Activated CD4-positive, alpha-beta T cell treated with anti-CD3 and anti-CD28 coated beads for 24 hours (primary cell): ENCODE measurements around the gene HEATR1.
"Not testable (repeated sequence)": the region's sequence is repeated elsewhere in the genome, so short reads cannot be mapped to it uniquely, and the experiment has no call there.

Source experiments
- DNase-seq, 2 donors: peaks; one replicate each; pipeline ENCODE4 v3.0.0-alpha.2; 2020; ENCODE audit warnings: low read depth in 2 of 2

Gene HEATR1

DNA sequence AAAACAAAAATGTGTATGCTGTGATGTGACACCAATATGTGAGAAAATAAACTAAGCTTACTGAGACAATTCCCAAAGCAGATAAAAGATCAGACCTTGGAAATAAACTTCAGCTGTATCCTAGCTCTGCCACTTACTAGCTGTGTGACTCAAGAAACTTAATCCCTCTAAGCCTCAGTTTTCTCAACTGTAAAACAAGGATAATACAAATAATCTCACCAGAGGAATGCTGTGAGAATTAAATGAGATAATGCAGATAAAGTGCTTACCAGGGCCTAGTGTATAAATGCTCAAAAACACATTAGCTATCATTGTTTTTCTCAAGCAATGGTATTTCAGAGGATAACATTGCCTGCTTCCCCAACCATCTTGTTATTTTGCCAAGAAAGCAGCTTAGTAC lies 2.1 kb downstream of the HEATR1 start:
- DNase-seq, result no peak

DNA sequence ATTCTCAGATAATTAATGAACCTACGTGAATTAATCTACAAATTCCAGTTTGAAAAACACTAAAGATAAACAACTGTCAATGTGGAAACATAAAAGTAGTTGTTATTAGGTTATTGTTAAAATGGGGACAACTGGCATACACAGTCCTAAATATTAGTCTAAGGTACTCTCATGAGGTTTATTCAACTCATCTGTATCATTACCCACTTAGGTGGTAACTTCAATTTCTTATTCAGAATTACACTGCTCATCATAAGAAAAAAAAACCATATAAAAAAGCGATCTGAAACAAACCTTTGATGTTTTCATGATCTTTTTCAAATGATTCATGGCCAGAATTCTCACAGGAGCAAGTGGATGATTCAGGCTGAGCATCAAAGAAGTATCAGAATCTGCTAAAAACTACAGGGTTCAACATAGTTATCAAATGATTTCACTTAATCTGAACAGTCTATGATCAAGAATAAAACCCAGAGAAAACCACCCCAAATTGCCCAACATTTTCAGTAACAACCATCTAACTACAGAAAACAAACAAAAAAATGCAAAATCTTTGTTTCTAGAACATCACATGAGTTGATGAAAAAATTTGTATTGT lies 13.7 kb downstream of the HEATR1 start:
- no peak for DNase-seq

GRCh38 chr1:236589531-236589930 lies 14.8 kb downstream of the HEATR1 start:
- DNase-seq, result no peak

DNA sequence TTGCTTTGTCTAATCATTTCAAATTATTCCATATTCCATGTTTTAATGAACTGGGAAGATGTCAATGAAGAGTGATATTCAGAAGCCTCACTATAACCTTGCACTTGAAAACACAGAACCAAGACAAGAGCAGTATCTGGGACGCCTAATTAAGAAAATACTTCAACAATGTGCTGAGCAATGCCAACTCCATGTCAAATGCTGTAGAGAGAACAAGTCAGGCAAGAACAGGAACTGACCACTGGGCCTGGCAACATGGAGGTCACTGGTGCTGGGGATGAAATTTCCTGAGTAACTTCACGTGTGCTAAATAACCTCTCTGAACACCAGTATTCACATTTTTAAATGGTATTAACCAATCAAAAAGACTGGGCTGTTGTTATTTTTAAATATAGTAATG lies 22.8 kb downstream of the HEATR1 start:
- no peak for DNase-seq

DNA sequence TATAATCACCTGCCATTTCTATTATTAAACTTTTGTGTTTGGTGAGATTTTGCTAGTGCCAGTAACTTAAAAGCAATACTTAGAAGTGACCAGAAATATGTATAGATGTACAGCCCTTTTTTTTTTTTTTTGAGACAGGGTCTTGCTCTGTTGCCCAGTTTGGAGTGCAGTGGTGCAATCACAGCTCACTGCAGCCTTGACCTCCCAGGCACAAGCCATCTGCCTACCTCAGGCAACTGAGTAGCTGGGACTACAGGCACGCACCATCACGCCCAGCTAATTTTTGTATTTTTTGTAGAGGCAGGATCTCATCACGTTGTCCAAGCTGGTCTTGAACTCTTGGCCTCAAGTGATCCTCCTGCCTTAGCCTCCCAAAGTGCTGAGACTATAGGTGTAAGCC lies 23.9 kb downstream of the HEATR1 start:
- not testable (repeated sequence) for DNase-seq

DNA sequence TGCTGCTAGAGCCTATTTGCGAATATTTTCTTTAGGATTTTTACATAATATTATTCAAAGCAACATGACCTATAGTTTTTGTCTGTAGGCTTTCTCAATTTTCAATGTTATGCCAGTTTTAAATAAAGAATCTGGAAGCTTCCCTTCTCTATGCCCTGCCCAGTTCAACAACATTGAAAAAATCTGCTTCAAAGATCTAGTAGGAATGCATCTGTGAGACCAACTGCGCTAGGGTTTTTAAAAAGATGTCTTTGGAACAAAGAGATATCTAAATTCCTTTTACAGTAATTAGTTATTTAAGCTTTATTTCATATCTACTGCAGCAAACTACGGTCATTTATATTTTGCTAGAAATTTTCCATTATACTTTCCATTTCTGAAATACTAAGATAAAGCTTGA lies 25.7 kb downstream of the HEATR1 start:
- no peak for DNase-seq

DNA sequence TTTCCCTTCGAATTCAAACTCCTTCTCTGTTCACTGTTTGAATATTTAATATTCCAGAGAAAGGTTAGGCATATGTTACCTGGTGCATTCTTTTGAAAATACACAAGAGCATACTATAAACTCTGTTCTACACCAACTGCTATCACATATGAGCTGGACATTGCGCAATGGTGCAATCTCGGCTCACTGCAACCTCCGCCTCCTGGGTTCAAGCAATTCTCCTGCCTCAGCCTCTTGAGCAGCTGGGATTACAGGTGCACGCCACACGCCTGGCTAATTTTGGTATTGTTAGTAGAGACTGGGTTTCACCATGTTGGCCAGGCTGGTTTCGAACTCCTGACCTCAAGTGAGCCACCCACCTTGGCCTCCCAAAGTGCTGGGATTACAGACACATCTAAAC lies 27.3 kb downstream of the HEATR1 start:
- DNase-seq, result not testable (repeated sequence)

DNA sequence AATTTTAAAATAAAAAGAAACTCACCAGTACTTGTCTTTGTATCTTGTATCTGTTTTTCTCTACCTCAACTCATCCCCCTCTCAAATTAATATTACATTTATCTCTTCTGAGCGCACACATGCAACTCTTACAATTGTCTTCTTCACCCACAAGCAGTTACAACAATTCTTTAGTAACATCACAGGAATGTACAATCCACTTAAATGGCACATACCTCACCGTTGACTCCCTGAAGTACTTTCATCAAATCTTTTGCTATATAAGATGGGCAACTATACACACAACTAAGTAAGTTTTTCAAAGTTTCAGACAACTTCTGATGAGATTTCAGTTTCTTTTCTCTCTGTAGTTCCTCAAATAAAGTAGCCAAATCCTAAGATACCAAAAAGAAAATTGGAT lies 28.3 kb downstream of the HEATR1 start:
- DNase-seq, result no peak

DNA sequence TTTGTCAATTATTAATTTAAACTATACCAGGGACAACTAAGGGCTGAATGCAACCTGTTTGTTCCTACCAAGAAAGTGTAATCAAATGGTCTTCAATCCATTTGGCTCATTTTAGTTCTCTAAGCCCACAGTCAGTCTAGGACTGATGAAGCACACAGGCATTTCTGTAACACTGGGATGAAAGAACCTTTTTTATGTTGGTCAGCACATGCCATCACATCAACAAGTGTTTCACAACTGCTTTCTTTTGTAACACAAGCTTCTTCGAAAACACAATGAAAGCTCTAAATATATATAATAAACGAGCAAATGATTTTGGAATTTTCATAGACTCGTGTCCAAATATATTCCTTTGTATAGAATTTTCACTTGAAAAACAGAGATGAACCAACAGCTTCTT lies 28.8 kb downstream of the HEATR1 start:
- no peak for DNase-seq

GRCh38 chr1:236568285-236568894 lies 35.9 kb downstream of the HEATR1 start:
- DNase-seq, result no peak

DNA sequence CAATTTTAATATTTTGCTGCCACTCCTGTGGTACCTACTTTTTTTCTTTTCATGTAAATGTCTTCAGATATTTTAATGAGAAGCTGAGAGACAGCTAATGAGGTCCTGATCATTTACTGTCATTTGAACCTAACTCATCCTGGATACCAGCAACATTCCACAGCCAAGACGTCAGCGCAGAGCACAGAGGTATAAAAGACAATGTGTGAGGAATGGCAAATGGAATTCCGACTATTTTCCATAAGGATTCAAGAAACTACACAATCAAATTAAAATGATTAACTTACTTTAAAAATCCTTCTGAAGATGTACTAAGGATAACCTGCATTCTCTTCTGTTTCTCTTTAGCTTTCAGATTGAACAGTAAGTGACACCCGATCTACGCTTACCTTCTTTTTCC lies 38.8 kb downstream of the HEATR1 start:
- DNase-seq, result no peak

DNA sequence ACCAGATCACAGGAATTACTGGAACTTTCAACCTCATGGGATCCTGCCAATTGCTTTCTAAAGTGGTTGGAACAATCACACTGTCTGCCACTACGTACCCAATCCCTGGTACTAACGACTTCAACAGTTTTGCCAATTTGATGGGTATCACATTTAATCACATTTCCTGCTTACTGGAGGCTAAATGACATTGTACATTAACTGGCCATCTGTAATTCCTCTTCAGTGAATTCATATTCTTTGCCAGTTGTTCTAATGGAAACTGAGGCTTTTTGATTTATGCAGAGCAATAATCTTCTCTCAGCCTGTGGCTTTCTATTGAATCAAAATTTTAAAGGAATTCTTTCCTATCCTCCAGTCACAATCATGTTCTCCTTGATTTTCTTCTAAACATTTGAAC lies 42.3 kb downstream of the HEATR1 start:
- no peak for DNase-seq

DNA sequence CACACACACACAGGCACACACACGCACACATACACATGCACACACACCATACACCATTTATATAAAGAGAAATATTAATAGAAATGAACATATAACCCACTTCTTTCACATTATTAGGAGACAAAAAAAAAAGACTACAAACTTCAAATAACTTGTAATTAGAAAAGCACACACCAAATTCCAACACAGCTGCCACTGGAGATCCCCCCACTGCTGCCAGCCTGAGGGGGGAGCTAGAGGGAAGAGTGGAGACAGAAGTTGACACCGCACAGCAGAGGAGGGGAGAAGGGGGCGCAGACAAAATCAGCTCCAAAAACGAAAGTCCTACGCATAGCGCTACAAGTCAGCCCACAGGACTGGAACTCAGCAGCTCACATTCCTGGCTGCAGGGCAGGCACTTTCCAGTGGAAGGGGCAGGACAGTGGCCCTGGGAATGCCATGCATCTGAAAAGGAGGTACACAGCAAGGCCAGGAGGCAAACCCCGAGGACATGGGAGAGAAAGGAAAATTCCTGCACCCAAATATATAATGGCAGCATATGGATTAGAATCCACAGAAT lies 44.0 kb downstream of the HEATR1 start:
- DNase-seq, result no peak

DNA sequence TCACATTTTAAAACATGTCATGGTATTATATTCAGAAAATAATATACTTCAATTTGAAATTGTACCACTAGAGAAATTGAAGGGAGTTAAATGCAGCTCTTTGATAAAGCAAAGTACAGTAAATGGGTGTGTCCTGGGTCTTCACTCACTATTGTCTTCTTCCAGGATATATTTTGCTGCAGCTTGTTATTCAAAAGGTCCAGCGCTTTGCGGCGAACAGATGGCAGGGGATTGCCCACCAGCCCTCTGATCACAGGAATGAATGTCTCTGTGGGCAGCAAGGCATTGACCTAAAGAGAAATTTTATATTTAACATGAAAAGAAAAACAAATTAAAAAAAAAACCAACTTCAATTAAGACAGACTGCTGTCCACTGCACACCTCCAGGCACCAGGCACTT lies 45.5 kb downstream of the HEATR1 start:
- DNase-seq, result no peak

DNA sequence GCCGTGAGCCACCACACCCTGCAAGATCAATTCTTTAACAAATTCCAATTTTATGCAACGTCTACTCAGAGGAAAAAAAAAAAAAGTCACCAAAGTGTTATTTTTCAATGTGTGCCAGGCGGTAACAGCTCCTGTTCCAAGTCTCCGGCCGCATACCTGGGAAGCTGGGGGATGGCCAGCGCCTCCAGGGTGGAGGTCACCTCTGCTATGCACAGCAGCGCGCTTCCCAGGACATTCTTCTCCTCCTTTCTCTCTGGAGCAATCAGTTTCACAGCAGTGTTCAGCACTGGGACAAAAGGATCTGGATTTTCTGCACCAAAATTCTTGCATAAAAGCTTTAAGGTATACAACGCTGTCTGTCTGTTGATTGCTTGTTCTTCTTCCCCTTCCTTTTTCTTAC lies 46.2 kb downstream of the HEATR1 start:
- no peak for DNase-seq

- DNase-seq, result no peak
These were observed 47.7 kb downstream of the HEATR1 start for GRCh38 chr1:236556606-236557005.

- DNase-seq, result no peak
These were observed 50.9 kb downstream of the HEATR1 start for GRCh38 chr1:236553370-236553769.

DNA sequence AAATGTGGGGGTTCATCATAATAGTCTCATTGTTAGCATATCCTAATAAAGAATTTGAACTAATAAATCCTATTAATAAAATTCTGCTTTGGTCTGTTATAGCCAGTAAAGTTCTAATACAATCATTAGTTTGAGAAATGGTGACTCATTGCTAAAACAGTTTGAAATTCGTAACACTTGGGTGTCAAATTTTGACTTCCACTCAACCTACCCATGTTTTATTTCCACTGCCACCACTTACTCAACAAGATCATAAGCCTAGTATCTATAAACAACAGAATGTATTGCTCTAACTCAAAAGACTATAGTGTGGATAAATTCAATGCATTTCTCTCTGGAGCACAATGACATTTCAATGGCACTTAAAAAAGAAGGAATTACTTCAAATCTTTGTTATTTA lies 51.4 kb downstream of the HEATR1 start:
- DNase-seq, result no peak

GRCh38 chr1:236552096-236552495 lies 52.2 kb downstream of the HEATR1 start:
- DNase-seq, result no peak

DNA sequence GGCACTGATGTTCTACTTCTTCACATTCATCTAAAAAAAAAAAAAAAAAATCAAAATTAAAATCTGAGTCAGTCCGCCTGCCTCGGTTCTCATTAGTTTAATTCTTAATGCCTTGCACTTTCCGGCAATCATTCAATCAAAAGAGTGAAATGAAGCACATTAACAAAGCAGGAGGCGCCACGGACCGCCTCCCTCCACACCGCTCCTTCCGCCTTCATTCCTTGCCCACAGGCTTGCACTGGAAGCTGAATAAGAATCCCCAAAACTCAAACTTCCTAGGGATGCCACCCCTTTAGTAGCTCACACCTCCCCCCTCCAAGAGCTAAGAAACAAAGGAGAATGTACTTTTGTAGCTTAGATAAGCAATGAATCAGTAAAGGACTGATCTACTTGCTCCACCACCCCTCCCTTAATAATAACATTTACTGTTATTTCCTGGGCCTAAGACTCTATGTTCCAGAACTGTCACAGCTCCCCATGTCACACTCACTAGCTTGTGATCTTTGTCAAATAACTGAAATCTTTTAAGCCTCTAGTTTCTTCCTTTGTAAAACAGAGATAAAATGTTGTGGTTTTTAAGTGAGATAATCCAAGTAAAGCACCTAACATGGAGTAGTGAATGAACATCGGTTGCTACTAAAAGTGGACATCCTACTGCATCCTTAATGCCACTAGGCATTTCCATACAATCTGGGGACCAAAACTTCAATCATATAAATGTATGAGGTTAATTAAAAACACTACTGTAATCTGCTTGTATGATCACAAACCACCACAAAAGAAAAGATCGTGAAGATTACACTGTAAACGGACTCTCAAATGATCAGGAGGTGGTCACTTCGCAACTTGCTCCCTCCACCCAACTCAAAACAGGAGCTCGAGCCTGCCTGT lies 53.1 kb downstream of the HEATR1 start:
- no peak for DNase-seq

GRCh38 chr1:236548452-236548851 lies 55.9 kb downstream of the HEATR1 start:
- no peak for DNase-seq

DNA sequence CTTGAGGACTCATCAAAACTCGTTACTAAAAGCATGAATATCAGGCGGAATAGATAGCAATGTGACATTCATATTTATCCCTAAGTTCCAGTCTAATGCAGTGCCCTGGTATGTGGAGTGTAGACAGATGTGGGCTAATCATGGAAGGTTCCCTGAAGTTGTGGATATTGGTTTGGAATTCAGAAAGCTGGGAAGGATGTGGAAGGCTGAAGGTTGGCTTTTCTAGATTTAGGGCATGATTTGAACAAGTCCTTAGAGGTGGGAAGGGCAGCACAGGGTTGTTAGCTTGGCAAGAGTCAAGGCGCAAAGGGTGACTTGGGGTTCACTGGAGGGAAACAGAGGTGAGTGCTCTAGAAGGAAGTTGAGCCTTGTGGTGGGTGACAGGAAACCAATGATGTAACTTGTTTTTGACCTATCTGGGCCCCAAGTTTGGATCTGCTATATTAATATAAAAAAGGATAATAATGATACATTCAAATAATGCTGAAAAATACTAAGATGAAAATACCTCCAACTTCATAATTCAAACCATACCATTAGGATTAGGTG lies 58.6 kb downstream of the HEATR1 start:
- DNase-seq, result no peak
